HG02759 (cell line): ENCODE measurements around the gene NUP50.

Source experiments
- ATAC-seq: cut with Tn5 transposase; IDR thresholded peaks from one replicate; pipeline ENCODE4 v1.9.1; 2021; ENCODE audit warnings: mild to moderate bottlenecking, moderate library complexity; ENCODE audit not compliant: unreplicated experiment

Gene NUP50

GRCh38 chr22:45163451-45164269, at the start of gene NUP50:
NUP50 (plus strand) TSS chr22:45163925; CDS start chr22:45168178, 4,253 bp downstream.
- ATAC-seq, result peak; percentile 84

GRCh38 chr22:45120440-45120839, 43.3 kb upstream of the NUP50 start:
- ATAC-seq, result no peak

- ATAC-seq, result no peak
Measured at GRCh38 chr22:45120931-45121330, 42.8 kb upstream of the NUP50 start.

- no peak for ATAC-seq
Measured at GRCh38 chr22:45124176-45124847, 39.4 kb upstream of the NUP50 start.

GRCh38 chr22:45125188-45125587, 38.5 kb upstream of the NUP50 start:
- ATAC-seq, result no peak

- ATAC-seq, result no peak
Measured at GRCh38 chr22:45127866-45128265, 35.9 kb upstream of the NUP50 start.

- ATAC-seq, result no peak
Measured at GRCh38 chr22:45129703-45130524, 33.8 kb upstream of the NUP50 start.

- ATAC-seq, result no peak
Measured at GRCh38 chr22:45130891-45131290, 32.8 kb upstream of the NUP50 start.

- no peak for ATAC-seq
Measured at GRCh38 chr22:45131749-45132148, 32.0 kb upstream of the NUP50 start.

- no peak for ATAC-seq
Measured at GRCh38 chr22:45134313-45134712, 29.4 kb upstream of the NUP50 start.

GRCh38 chr22:45136594-45136993, 27.1 kb upstream of the NUP50 start:
- ATAC-seq, result no peak

GRCh38 chr22:45139693-45140092, 24.0 kb upstream of the NUP50 start:
- ATAC-seq, result no peak

GRCh38 chr22:45142376-45142775, 21.3 kb upstream of the NUP50 start:
- no peak for ATAC-seq

GRCh38 chr22:45144916-45145315, 18.8 kb upstream of the NUP50 start:
- ATAC-seq, result no peak

GRCh38 chr22:45149671-45150070, 14.1 kb upstream of the NUP50 start:
- ATAC-seq, result no peak

- ATAC-seq, result no peak
Measured at GRCh38 chr22:45150139-45150538, 13.6 kb upstream of the NUP50 start.

GRCh38 chr22:45151503-45151902, 12.2 kb upstream of the NUP50 start:
- ATAC-seq, result no peak

- ATAC-seq, result no peak
Measured at GRCh38 chr22:45154383-45154782, 9.3 kb upstream of the NUP50 start.

GRCh38 chr22:45155050-45155840, 8.5 kb upstream of the NUP50 start:
- ATAC-seq, result no peak

GRCh38 chr22:45157907-45158306, 5.8 kb upstream of the NUP50 start:
- no peak for ATAC-seq
